GM11168 (cell line): ENCODE results near the gene CLEC2D.
"Not testable (repeated sequence)": the region's sequence is repeated elsewhere in the genome, so short reads cannot be mapped to it uniquely, and the experiment has no call there.

ENCODE experiments used
- in situ Hi-C: fragments of 300-500 bp; cut with MboI; formaldehyde crosslinking; loops from one replicate; pipeline ENCODE4 v1.12.0; 2022; ENCODE audit warnings: low sequenced_read_pairs; ENCODE audit not compliant: unreplicated experiment

Gene CLEC2D

GRCh38 chr12:9649532-9649940, 20.0 kb upstream of the CLEC2D start:
- in situ Hi-C loops, result loop anchor here (25.0 kb wide), 1 partner anchor 312 kb away; no protein-coding TSS in a partner anchor

- in situ Hi-C loops, result no loop called here
Observed at GRCh38 chr12:9650151-9650576, 19.3 kb upstream of the CLEC2D start.

- in situ Hi-C loops, result no loop called here
Observed at GRCh38 chr12:9651265-9651729, 18.2 kb upstream of the CLEC2D start.

GRCh38 chr12:9660046-9660445, 9.5 kb upstream of the CLEC2D start:
- in situ Hi-C loops, result no loop called here

GRCh38 chr12:9661720-9662119, 7.8 kb upstream of the CLEC2D start:
- in situ Hi-C loops, result no loop called here

GRCh38 chr12:9662488-9662887, 7.0 kb upstream of the CLEC2D start:
- in situ Hi-C loops, result no loop called here

GRCh38 chr12:9667403-9668160, 1.9 kb upstream of the CLEC2D start:
- in situ Hi-C loops, result no loop called here

GRCh38 chr12:9668161-9669018, 1.1 kb upstream of the CLEC2D start:
- in situ Hi-C loops, result no loop called here

- in situ Hi-C loops, result no loop called here
Observed at GRCh38 chr12:9669019-9669326, 540 bp upstream of the CLEC2D start.

- in situ Hi-C loops, result not testable (repeated sequence)
Observed at GRCh38 chr12:9672340-9672739, 2.8 kb downstream of the CLEC2D start.

- in situ Hi-C loops, result no loop called here
Observed at GRCh38 chr12:9673404-9674225, 4.1 kb downstream of the CLEC2D start.

- in situ Hi-C loops, result no loop called here
Observed at GRCh38 chr12:9674226-9674590, 4.7 kb downstream of the CLEC2D start.

- in situ Hi-C loops, result not testable (repeated sequence)
Observed at GRCh38 chr12:9682508-9682907, 13.0 kb downstream of the CLEC2D start.

- in situ Hi-C loops, result not testable (repeated sequence)
Observed at GRCh38 chr12:9682949-9683348, 13.4 kb downstream of the CLEC2D start.

- in situ Hi-C loops, result not testable (repeated sequence)
Observed at GRCh38 chr12:9685366-9685765, 15.9 kb downstream of the CLEC2D start.

GRCh38 chr12:9685915-9686314, 16.4 kb downstream of the CLEC2D start:
- in situ Hi-C loops, result no loop called here

GRCh38 chr12:9687228-9687627, 17.7 kb downstream of the CLEC2D start:
- in situ Hi-C loops, result no loop called here

- in situ Hi-C loops, result no loop called here
Observed at GRCh38 chr12:9692909-9693308, 23.4 kb downstream of the CLEC2D start.

- in situ Hi-C loops, result no loop called here
Observed at GRCh38 chr12:9694241-9694640, 24.7 kb downstream of the CLEC2D start.

GRCh38 chr12:9695150-9695549, 25.6 kb downstream of the CLEC2D start:
- in situ Hi-C loops, result not testable (repeated sequence)

- in situ Hi-C loops, result not testable (repeated sequence)
Observed at GRCh38 chr12:9695661-9696060, 26.1 kb downstream of the CLEC2D start.
